SK-N-SH (cell line): Measurements from ENCODE around the gene C20orf144. TPM values are rescaled to one million over a fixed set of nuclear protein-coding genes. Genes with fewer than 3 reads are reported as not detected.

Experiments used
- CTCF ChIA-PET: fragments of 300-600, 350-600 bp; formaldehyde crosslinking; extraction: SDS; loops from one replicate; lab custom pipeline; 2021; lab: Yijun Ruan, JAX
- POLR2A ChIA-PET: fragments of 350-600 bp; sonication (Branson Sonifier 250); formaldehyde crosslinking; extraction: SDS; loops from one replicate; lab custom pipeline; 2020; ENCODE audit warnings: antibody characterized with exemption, inconsistent platforms; lab: Yijun Ruan, JAX
- DNase-seq: peaks from one replicate; pipeline ENCODE4 v3.0.0; 2012
- H2AFZ ChIP-seq: fragments of 200-600 bp; sonication (generic); 2 replicates; pipeline ENCODE4 v1.8.1; 2016; ENCODE audit warnings: antibody characterized with exemption, mild to moderate bottlenecking, low read depth
- H3F3A ChIP-seq: fragments of 200-600 bp; sonication (generic); replicated peaks from 2 replicates; pipeline ENCODE3; 2016; ENCODE audit warnings: antibody characterized with exemption, mild to moderate bottlenecking; ENCODE audit not compliant: insufficient read depth
- H3K27ac ChIP-seq, 2 experiments: fragments of 200-500 bp in 1 of 2; fragments of 200-600 bp in 1 of 2; sonication (Bioruptor generic) in 1 of 2; sonication (generic), shearing (Covaris generic) in 1 of 2; 2 replicates each; pipeline versions ENCODE4 v1.5.1 to v1.6.1; 2014 to 2016; ENCODE audit warnings: low read depth in 2 of 2, inconsistent platforms in 1 of 2, low read length in 1 of 2, mild to moderate bottlenecking in 1 of 2, mixed read lengths in 1 of 2
- H3K27me3 ChIP-seq: fragments of 200-600 bp; sonication (generic), shearing (Covaris generic); 2 replicates; pipeline ENCODE4 v1.6.1; 2016; ENCODE audit warnings: mixed run types; ENCODE audit not compliant: insufficient read depth
- H3K36me3 ChIP-seq, 2 experiments: fragments of 200-500 bp in 1 of 2; fragments of 200-600 bp in 1 of 2; sonication (Bioruptor generic) in 1 of 2; sonication (generic) in 1 of 2; replicated peaks in 1 of 2; 2 replicates each; pipeline versions ENCODE3 to v1.5.1; 2014 to 2016; ENCODE audit warnings: low read length in 1 of 2, mild to moderate bottlenecking in 1 of 2; ENCODE audit not compliant: insufficient read depth in 2 of 2, control insufficient read depth in 1 of 2
- H3K4me1 ChIP-seq, 2 experiments: fragments of 200-500 bp in 1 of 2; fragments of 200-600 bp in 1 of 2; sonication (Bioruptor generic) in 1 of 2; sonication (generic), shearing (Covaris generic) in 1 of 2; 2 replicates each; pipeline versions ENCODE4 v1.5.1 to v1.6.1; 2014 to 2016; ENCODE audit warnings: low read depth in 1 of 2, low read length in 1 of 2, mixed run types in 1 of 2; ENCODE audit not compliant: insufficient read depth in 2 of 2, control insufficient read depth in 1 of 2
- H3K4me2 ChIP-seq: fragments of 200-600 bp; sonication (generic), shearing (Covaris generic); 2 replicates; pipeline ENCODE4 v1.6.1; 2017; ENCODE audit warnings: mixed run types
- H3K4me3 ChIP-seq, 2 experiments: fragments of 200-500 bp in 1 of 2; fragments of 200-600 bp in 1 of 2; sonication (Bioruptor generic) in 1 of 2; sonication (generic), shearing (Covaris generic) in 1 of 2; 2 replicates each; pipeline versions ENCODE4 v1.5.1 to v1.8.1; 2014 to 2016; ENCODE audit warnings: low read depth in 2 of 2, inconsistent platforms in 1 of 2, low read length in 1 of 2, mild to moderate bottlenecking in 1 of 2, mixed read lengths in 1 of 2, moderate library complexity in 1 of 2
- H3K79me2 ChIP-seq: fragments of 200-600 bp; sonication (generic); 2 replicates; pipeline ENCODE4 v1.8.1; 2017; ENCODE audit warnings: mild to moderate bottlenecking; ENCODE audit not compliant: insufficient read depth
- H3K9ac ChIP-seq: fragments of 200-600 bp; sonication (generic); 2 replicates; pipeline ENCODE4 v1.6.1; 2017; ENCODE audit warnings: mixed run types
- H3K9me2 ChIP-seq: fragments of 200-600 bp; sonication (generic); 2 replicates; pipeline ENCODE4 v1.6.1; 2017; ENCODE audit warnings: mixed run types
- H3K9me3 ChIP-seq: fragments of 200-600 bp; sonication (generic); 2 replicates; pipeline ENCODE4 v1.6.1; 2017; ENCODE audit warnings: mixed run types, mild to moderate bottlenecking, moderate library complexity
- H4K20me1 ChIP-seq: fragments of 200-600 bp; sonication (generic); 2 replicates; pipeline ENCODE4 v1.6.1; 2017; ENCODE audit warnings: mild to moderate bottlenecking, mixed run types; ENCODE audit not compliant: insufficient read depth
- CHD2 ChIP-seq: fragments of 150-350 bp; IDR thresholded peaks from 2 replicates; pipeline ENCODE4 v1.6.1; 2018; ENCODE audit warnings: low read length; ENCODE audit not compliant: partially characterized antibody
- ELF1 ChIP-seq: IDR thresholded peaks from 2 replicates; pipeline ENCODE4 v1.4.0; 2012
- EP300 ChIP-seq, 2 experiments: IDR thresholded peaks; 2 replicates each; pipeline versions ENCODE4 v1.4.0 to v1.6.1; 2012; ENCODE audit warnings: borderline replicate concordance in 1 of 2, low read depth in 1 of 2, low read length in 1 of 2
- JUND ChIP-seq: IDR thresholded peaks from 2 replicates; pipeline ENCODE4 v1.4.0; 2012
- NFIC ChIP-seq: IDR thresholded peaks from 2 replicates; pipeline ENCODE4 v1.4.0; 2012; ENCODE audit warnings: borderline replicate concordance
- POLR2AphosphoS5 ChIP-seq: IDR thresholded peaks from 2 replicates; pipeline ENCODE4 v1.6.1; 2012; ENCODE audit warnings: low read depth, low read length
- RXRA ChIP-seq: IDR thresholded peaks from 2 replicates; pipeline ENCODE4 v1.4.0; 2012; ENCODE audit warnings: low read depth, mild to moderate bottlenecking, borderline replicate concordance
- ZBTB33 ChIP-seq: IDR thresholded peaks from 2 replicates; pipeline ENCODE4 v1.4.0; 2012; ENCODE audit warnings: low read depth, borderline replicate concordance
- WGBS: methylation state at CpG from one replicate; pipeline ENCODE4 v1.1.6; 2017; ENCODE audit warnings: low lambda C conversion rate; 5-methylcytosine and 5-hydroxymethylcytosine counted together
- polyA plus RNA-seq, 3 experiments: library from polyadenylated mRNA; depleted of rRNA; stranded (reverse); fragments of >200 nt; gene quantifications; 2 replicates each; pipeline ENCODE4 v1.2.3, GENCODE V29; 2012
- TF ChIP-seq, protein P1 (sequence below): IDR thresholded peaks from 2 replicates; pipeline ENCODE4 v1.4.0; 2012; ENCODE audit warnings: low read depth, borderline replicate concordance
- TF ChIP-seq, protein P2 (sequence below): IDR thresholded peaks from 2 replicates; pipeline ENCODE4; 2012

The C20orf144 gene
- polyA plus RNA-seq, 1 of the 3 experiments (the other 2 are of a cell fraction), result 0.12 TPM

DNA sequence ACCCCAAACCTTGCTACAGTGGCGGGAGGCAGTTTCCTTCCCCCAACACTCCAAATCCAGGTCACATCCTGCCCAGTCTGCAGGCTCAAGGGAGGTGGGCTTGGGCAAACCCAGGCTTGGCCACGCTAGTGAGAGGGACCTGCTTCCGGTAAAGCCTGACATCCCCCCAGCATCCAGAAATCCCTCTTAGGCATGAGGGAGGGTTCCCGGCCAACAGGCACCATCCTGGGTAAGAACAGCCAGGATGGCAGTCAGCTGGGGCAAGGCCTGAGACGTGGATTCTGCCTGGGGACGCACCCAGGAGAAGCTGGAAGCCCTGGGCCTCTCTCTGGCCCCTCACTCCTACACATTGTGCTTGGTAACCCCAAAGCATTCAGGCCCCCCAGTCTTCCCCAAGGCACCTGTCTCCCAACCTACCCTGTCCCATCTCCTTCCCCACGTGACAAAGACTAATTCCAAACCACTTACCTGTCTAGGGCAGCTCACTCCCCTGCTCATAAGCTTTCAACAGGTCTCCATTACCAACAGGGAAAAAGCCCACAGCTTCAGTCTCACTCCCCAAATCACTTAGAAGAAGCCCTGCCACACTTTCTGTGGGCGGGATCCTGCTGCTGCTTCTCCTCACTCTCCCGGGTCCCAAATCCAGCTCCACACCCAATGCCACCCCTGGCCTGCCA lies 2.1 kb downstream of the C20orf144 start:
- TF ChIP-seq ELF1 (no peak), NFIC (no peak), EP300 (IDR thresholded peaks at IDR 0.05; ENCODE audit: borderline replicate concordance in 1 of 2, low read depth in 1 of 2, low read length in 1 of 2) (no peak), POLR2AphosphoS5 (no peak), CHD2 (no peak)
- TF ChIP-seq, protein P1, sequence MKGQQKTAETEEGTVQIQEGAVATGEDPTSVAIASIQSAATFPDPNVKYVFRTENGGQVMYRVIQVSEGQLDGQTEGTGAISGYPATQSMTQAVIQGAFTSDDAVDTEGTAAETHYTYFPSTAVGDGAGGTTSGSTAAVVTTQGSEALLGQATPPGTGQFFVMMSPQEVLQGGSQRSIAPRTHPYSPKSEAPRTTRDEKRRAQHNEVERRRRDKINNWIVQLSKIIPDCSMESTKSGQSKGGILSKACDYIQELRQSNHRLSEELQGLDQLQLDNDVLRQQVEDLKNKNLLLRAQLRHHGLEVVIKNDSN, result no peak
- TF ChIP-seq, protein P2, sequence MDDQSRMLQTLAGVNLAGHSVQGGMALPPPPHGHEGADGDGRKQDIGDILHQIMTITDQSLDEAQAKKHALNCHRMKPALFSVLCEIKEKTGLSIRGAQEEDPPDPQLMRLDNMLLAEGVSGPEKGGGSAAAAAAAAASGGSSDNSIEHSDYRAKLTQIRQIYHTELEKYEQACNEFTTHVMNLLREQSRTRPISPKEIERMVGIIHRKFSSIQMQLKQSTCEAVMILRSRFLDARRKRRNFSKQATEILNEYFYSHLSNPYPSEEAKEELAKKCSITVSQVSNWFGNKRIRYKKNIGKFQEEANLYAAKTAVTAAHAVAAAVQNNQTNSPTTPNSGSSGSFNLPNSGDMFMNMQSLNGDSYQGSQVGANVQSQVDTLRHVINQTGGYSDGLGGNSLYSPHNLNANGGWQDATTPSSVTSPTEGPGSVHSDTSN, result no peak
- ChIA-PET CTCF (interaction anchor here (0.8 to 10.6 kb wide), 7 partner anchors 11 to 220 kb away, joined by 3 to 114 read pairs (median 4); partner anchors contain the start of gene CBFA2T2), POLR2A (interaction anchor here (1.0 to 3.7 kb wide), 6 partner anchors 10 to 263 kb away, joined by 3 to 17 read pairs (median 7); partner anchors contain the start of genes CDK5RAP1 and SNTA1)
- Histone ChIP-seq H3K4me2 (peak overlapping the region; percentile 100), H3K9ac (peak overlapping the region; percentile 83), H3K27me3 (no peaks in the 10 kb centered on the region), H2AFZ (peak overlapping the region; percentile 91), H3K4me1 (peaks cover 0 to 41% of the 10 kb centered on the region in 2 experiments; a peak in 1 of 4 replicates), H3K27ac (peak overlapping the region; percentile 77 to 90), H3K36me3 (peaks cover 8 to 10% of the 10 kb centered on the region in 2 experiments), H3F3A (peaks cover 25% of the 10 kb centered on the region), H3K79me2 (no peaks in the 10 kb centered on the region), H3K9me2 (no peaks in the 10 kb centered on the region), H4K20me1 (no peaks in the 10 kb centered on the region), H3K4me3 (peak overlapping the region; percentile 76 to 88), H3K9me3 (no peaks in the 10 kb centered on the region)
- WGBS, result 94% methylated on average over 3 of the region's 9 CpGs
- DNase-seq, result peak; percentile 69

DNA sequence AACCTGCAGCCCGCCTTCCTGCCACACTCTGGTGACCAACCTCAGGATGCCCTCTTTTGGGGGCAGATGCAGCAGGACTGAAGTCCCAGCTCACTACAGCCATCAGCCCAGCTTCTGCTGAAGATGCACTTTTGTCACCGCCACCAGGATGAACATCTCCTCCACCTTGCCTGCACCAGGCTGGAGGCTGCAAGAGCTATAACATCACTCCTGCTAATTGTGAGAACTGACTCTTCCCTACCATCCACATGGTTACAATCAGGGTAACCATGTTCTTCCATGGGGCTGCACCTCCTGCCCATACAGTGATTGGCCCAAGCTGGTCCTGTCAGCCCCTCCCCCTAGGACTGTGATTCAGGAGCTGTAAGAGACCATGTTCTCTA lies 2.6 kb downstream of the C20orf144 start:
- peaks cover 25% of the 10 kb centered on the region for H3F3A ChIP-seq
- H3K79me2 ChIP-seq, result no peaks in the 10 kb centered on the region
- ChIA-PET POLR2A (interaction anchor here (1.5 to 3.7 kb wide), 4 partner anchors 11 to 263 kb away, joined by 4 to 17 read pairs (median 8); partner anchors contain the start of genes CDK5RAP1 and SNTA1), CTCF (interaction anchor here (0.8 to 10.6 kb wide), 7 partner anchors 12 to 221 kb away, joined by 3 to 114 read pairs (median 9); partner anchors contain the start of gene CBFA2T2)
- H3K4me2 ChIP-seq, result no peak overlapping the region
- H2AFZ ChIP-seq, result no peak overlapping the region
- DNase-seq, result peak; percentile 39
- H3K9ac ChIP-seq, result no peak overlapping the region
- peak overlapping the region in 1 of 2 experiments; percentile 90; a peak in 2 of 4 replicates for H3K27ac ChIP-seq
- TF ChIP-seq ZBTB33 (no peak), CHD2 (no peak), RXRA (no peak), JUND (no peak)
- H3K9me3 ChIP-seq, result no peaks in the 10 kb centered on the region
- peaks cover 8% of the 10 kb centered on the region in 2 experiments for H3K36me3 ChIP-seq
- no peaks in the 10 kb centered on the region for H3K27me3 ChIP-seq
- H3K9me2 ChIP-seq, result no peaks in the 10 kb centered on the region
- no peak overlapping the region for H3K4me3 ChIP-seq
- H3K4me1 ChIP-seq, result peaks cover 0 to 41% of the 10 kb centered on the region in 2 experiments; a peak in 1 of 4 replicates
- 94% methylated on average over 2 of the region's 2 CpGs for WGBS
- no peaks in the 10 kb centered on the region for H4K20me1 ChIP-seq
